Right ventricle myocardium superior (tissue), 1 donor: ENCODE measurements around the gene WASF3. TPM values are rescaled to one million over a fixed set of nuclear protein-coding genes. Genes with fewer than 3 reads are reported as not detected.
A peak's percentile ranks its signal among the peaks of the same experiment; 100 is the strongest.

Experiments used
- ATAC-seq: fragments of 200-7000 bp; cut with Tn5 transposase; one replicate; pipeline ENCODE4 v1.9.1; 2020; ENCODE audit warnings: mild to moderate bottlenecking; ENCODE audit not compliant: poor library complexity
- DNase-seq: peaks from one replicate; pipeline ENCODE4 v3.0.0-alpha.2; 2020
- intact Hi-C: fragments of 100-400 bp; cut with DNase I; formaldehyde crosslinking; loops from one replicate; pipeline ENCODE4 v1.11.2; 2022
- long read RNA-seq: library from polyadenylated mRNA; unstranded; transcript quantifications from one replicate; pipeline ENCODE4 v2.0.0, GENCODE V29; 2021
- total RNA-seq: library from RNA; stranded (reverse); fragmentation: NEBNext Ultra II Directional; extraction: Animal tissue kit (Norgen Biotek cat#: 25700); gene quantifications from one replicate; pipeline ENCODE4 v1.2.1, GENCODE V29; 2021
- donor health status: DM: no; HTN: yes; CAD: no; lungs with severe emphysema.

Gene WASF3, protein sequence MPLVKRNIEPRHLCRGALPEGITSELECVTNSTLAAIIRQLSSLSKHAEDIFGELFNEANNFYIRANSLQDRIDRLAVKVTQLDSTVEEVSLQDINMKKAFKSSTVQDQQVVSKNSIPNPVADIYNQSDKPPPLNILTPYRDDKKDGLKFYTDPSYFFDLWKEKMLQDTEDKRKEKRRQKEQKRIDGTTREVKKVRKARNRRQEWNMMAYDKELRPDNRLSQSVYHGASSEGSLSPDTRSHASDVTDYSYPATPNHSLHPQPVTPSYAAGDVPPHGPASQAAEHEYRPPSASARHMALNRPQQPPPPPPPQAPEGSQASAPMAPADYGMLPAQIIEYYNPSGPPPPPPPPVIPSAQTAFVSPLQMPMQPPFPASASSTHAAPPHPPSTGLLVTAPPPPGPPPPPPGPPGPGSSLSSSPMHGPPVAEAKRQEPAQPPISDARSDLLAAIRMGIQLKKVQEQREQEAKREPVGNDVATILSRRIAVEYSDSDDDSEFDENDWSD
- total RNA-seq, result 10.5 TPM
- long read RNA-seq, full-length matches to known transcripts, result 1 of 2 reads
- long read RNA-seq, partial matches to known transcripts, result 1 of 2 reads
- long read RNA-seq, other reads (novel, unspliced or antisense), result 0 of 2 reads

DNA sequence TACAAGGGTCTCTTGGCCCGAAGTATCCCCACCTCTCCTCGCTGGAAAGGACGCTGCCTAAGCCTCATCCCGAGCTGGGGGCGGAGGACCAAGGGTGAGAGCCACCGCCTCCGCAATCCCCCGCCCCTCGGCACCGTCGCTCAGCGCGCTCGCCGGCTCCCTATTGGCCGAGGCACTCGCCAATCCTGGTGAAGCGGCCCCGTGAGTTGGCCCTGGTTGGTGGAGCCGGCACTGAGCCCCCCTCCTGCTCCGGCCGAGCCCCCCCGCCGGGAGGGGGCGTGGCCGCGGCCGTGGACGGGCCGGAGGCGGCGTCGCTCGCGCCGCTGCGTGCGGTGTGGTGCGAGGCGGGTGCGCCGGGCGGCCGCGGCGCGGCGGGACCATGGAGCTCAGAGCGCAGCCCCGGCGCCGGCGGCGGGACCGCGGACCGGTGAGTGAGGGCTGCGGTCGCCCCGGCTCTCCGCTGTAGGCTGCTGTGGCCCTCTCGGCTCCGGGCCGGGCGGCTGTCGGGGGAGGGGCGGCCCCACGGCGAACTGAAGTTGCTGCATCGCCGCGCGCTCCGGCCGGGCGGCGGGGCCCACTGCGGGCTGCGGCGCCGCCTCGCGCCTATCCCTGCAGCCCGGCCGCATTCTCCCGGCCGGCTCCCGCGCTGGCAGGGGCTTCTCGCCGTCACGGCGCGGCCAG is at the start of gene WASF3:
WASF3 (plus strand) TSS at position 291 of the 681 bp plus-strand sequence. CDS start 84,588 bp downstream, outside the sequence.
- intact Hi-C loops, result no loop called here
- DNase-seq (peak; percentile 96), ATAC-seq (peak; percentile 98)

DNA sequence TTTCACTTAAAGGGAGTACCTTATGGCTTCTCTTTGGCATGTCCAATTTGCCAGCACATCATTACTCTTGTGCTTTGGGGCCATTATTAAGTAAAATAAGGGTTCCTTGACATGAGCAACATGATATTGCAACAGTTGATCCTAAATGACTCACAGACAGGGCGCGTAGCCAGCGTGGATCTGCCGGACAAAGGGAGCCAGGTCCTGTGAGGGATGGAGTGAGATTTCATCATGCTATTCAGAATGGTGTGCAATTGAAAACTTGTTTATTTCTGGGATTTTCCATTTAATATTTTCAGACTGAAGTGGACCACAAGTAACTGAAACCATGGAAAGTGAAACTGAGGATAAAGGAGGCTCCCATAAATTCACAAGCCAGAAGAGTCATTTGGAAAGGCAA is 48.6 kb upstream of the WASF3 start:
- DNase-seq (peak; percentile 92), ATAC-seq (peak; percentile 95)
- intact Hi-C loops, result no loop called here

DNA sequence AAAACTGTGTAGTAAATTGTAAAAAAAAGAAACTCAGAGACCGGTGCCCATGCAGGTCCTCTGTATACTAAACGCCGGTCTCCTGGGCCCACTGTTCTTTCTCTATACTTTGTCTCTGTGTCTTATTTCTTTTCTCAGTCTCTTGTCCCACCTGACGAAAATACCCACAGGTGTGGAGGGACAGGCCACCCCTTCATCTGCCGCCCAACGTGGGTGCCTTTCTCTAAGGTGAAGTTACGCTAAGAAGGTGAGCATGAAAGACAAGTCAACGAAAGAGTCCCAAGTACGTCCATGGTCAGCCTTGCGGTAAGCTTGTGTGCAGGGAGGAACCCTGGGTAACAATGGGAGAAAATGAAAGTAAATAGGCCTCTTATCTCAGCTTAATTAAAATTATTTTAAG is 48.0 kb upstream of the WASF3 start:
- ATAC-seq (no peak), DNase-seq (no peak)
- intact Hi-C loops, result no loop called here

DNA sequence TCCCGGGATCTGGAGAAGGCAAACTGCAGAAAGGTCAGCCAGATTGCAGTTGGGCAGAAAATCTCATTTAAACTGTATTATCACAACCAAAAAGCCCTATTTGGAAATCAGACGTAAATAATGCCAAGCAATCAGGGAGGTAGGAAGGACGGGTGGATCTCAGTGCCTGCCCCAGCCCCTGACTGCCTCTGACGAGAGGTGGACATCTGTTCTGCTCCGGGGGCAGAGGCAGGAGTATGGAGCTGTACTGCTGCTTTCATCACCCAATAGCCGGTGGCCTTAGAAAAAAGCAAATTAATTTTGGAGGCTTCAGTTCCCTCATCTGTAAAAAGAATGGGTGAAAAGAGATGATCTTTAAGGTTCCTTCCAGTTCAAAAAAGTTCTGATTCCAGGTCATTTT is 43.6 kb upstream of the WASF3 start:
- ATAC-seq, result no peak
- no peak for DNase-seq
- intact Hi-C loops, result no loop called here

DNA sequence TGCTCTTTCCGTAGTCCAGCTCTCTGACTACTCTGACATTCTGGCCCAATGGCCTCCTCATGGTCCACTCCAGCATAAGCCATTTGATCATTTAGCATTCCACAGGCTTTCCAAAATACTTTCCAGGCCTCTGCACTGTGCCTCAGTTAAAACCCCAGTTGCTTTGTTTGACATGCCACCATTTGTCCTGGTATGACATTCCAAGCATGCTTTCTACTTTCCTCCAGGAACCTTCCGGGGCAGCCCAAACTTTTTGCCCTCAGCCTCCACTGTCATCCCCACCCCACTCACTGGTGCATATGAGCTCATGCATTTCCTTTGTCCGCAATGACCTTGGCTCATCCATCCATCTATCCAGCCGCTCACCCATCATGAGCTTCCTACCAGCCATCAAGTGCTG is 41.8 kb upstream of the WASF3 start:
- ATAC-seq, result no peak
- no peak for DNase-seq
- intact Hi-C loops, result no loop called here

DNA sequence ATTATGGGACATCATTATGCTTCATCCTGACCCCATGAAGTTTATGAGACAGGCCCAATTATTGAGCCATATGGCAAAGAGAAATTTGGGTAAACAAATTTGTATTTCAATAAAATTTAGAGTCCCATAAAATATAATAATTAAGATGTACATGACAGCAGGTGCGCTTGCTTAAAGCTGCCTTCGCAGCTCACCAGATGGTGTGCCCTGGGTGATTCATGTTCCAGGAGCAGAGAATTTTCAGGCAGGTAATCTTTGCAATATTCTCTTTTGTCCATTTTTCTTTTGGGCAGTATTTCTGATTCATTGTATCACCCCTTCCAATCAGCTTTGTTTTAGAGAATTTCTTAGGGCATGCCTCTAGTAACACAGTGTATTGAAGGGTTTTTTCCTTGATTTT is 39.5 kb upstream of the WASF3 start:
- intact Hi-C loops, result no loop called here
- no peak for DNase-seq
- no peak for ATAC-seq

DNA sequence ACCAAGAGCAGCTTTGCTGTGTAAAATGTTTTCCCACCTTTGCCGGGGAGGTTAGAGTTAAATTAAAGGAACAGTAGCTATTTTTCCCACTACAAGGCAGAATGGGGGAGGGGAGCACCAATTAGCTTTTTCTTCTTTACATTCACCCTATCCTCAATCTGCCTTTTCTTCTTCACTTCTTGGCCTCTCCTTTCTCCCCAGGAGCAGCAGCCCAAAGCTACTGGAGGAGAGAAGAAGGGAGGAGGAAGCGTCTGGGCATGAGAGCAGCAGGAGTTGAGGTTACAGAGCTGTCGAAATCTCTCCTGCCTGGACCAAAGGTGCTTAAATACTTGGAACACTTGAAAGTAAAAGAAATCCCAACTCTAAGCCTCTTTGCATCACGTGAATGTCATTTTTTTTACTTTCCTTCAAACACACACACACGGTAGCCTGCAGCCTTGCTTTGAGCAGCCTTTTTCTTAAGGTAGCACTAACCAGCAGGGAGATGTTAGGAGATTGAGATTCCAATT is 39.0 kb upstream of the WASF3 start:
- no peak for DNase-seq
- intact Hi-C loops, result no loop called here
- ATAC-seq, result no peak

DNA sequence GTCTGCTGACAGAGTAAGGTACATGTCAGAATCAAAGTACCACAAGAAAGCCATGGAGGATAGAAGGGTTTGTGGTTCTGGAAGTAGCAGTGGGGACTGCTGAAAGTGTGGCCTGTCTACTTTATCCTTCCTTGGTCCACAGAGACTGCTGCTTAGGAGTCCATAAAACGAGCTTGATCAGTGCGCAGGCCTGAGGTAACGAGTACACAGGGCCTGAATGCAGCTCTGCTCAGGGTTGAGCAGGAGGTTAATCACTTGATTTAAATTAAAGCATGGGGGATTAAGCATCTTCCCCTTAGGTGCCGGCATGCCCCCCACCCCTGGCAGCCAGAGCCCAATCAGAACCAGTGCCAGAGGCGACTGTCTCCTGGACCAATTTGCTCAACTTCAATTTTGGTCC is 34.9 kb upstream of the WASF3 start:
- no peak for ATAC-seq
- intact Hi-C loops, result no loop called here
- DNase-seq, result no peak

DNA sequence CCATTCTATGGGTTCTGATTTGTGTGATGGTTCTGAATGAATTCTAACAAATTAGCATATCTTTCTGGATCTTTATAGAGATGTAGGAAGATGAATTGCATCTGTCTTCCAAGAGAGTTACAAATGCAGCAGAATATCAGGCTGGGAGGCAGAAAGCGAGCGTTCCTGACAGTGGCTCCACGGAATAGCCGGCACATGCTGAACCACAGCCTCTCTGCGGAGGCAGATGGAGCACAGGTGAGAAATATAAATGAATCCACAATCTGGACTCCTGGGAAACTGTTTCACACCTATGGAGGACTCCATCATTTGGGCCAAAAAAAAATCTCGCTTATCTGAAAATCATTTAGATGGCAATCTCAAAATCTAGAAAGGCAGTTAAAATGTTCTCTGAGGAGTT is 34.5 kb upstream of the WASF3 start:
- no peak for ATAC-seq
- no peak for DNase-seq
- intact Hi-C loops, result no loop called here

DNA sequence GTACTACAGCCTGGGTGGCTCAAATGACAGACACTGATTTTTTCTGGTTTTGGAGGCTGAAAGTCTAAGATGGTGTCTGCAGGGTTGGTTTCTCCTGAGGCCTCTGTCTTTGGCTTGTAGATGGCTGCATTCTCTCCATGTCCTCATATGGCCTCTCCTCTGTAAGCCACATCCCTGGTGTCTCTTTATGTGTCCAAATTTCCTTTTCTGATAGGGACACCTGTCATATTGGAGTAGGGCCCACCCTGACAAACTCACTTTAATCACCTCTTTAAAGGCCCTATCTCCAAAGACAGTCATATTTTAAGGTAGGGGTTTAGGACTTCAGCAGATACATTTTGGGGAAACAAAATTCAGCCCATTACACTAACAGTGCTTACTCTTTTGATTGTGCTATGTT is 32.0 kb upstream of the WASF3 start:
- DNase-seq (no peak), ATAC-seq (no peak)
- intact Hi-C loops, result no loop called here

DNA sequence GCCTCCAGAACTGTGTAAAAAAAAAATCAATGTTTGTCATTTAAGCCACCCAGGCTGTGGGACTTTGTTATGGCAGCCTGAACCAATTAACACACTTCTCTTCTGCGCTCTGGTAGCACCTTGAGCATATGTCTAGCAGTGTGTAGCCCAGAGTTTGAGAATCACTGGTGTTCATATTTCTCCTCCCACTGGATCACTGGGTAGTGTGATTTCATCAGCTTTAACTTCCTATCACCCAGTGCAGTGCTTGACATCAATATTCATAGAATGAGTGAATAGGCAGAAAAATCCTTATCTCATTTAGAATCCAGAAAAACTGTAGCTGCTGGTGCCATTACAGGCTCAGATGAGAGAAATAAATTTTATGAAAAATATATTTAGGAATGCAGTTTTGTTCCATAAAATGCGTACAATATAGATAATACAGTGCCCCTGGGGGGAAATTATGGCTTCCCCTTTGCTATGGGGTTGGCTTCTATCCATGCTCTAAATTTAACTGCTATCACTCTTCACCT is 30.7 kb upstream of the WASF3 start:
- DNase-seq, result no peak
- intact Hi-C loops, result no loop called here
- no peak for ATAC-seq

DNA sequence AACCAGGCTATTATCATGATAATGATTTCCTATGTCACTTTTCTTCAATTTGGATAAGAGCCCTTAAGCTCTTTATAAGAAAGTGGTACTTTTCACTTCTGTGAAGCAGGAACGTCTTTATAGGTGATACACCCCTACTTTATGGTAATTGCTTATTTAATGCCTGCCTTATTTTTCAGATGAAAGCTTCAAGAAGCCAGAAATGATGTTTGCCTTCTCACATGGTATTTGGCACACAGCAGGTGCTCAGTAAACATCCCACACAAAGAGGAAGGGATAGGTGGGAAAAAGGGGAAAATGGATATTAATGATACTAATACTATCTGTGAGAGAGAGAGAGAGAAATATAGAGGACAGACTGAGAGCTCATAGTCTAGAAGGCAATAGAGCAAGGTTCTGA is 29.0 kb upstream of the WASF3 start:
- ATAC-seq (no peak), DNase-seq (no peak)
- intact Hi-C loops, result no loop called here

DNA sequence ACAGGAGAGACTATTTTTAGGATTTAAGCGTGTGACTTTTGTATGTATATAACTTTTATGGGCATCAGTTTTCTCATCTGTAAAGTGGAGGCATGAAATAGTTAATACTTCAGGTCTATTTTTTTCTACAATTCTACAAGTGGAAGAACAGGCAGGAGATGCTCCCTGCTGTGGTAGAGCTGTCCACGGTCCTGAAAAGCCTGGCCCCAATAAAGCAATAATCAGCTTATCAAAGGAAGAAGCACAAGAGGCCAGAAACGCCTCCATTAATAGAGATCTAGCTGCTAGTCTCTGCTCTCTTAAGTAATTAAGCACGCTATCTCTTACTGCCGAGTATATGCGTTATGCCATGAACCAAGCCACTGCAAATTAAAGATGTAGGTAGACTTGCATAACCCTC is 28.0 kb upstream of the WASF3 start:
- intact Hi-C loops, result no loop called here
- ATAC-seq, result no peak
- no peak for DNase-seq

DNA sequence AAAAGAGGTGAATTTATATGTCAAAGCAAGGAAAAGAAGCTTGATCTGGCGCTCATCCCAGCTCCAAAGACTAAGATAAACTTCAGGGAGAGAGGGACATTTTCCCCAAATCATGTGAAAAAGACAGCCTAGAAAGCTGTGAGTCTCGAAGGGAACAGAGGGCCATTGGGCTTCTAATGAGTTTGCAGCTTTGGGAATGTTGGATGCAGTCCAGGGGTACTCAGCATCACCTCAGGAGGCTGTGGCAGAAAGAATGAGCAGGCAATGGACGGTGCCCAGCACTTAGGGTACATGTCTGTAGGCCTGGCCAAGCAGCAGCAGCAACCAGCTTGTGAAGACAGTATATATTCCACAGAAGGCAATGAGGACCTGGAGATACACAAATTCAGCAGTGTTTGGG is 25.7 kb upstream of the WASF3 start:
- intact Hi-C loops, result no loop called here
- no peak for DNase-seq
- ATAC-seq, result no peak

DNA sequence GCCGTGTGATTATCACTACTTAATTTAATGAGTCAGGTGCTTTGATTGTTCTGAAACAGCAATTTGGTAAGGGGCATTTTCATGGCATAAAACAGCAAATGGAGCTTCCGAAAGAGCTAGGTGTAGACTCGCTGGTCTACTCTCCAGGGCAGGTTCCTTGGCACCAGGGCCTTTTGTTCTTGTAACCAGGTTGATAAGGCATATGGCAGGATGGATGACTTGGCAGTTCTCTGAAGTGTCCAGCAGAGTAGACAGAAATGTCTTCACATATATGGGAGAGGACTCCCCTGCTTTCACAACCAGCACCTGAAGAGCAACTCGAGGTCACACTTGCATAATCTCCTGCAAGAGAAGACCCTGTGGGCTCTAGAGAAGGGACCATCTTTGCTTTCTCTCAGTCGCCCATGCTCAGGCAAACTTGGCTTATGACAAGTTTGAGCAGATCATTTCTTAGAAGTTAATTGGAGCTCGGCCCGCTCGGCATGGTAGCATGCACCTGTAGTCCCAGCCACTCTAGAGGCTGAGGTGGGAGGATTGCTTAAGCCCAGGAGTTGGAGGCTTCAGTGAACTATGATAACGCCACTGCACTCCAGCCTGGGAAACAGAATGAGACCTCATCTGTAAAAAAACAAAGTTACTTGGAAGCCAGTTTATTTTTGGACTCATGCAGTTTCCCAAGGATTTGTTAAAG is 23.3 kb upstream of the WASF3 start:
- intact Hi-C loops, result no loop called here
- no peak for ATAC-seq
- DNase-seq, result no peak

DNA sequence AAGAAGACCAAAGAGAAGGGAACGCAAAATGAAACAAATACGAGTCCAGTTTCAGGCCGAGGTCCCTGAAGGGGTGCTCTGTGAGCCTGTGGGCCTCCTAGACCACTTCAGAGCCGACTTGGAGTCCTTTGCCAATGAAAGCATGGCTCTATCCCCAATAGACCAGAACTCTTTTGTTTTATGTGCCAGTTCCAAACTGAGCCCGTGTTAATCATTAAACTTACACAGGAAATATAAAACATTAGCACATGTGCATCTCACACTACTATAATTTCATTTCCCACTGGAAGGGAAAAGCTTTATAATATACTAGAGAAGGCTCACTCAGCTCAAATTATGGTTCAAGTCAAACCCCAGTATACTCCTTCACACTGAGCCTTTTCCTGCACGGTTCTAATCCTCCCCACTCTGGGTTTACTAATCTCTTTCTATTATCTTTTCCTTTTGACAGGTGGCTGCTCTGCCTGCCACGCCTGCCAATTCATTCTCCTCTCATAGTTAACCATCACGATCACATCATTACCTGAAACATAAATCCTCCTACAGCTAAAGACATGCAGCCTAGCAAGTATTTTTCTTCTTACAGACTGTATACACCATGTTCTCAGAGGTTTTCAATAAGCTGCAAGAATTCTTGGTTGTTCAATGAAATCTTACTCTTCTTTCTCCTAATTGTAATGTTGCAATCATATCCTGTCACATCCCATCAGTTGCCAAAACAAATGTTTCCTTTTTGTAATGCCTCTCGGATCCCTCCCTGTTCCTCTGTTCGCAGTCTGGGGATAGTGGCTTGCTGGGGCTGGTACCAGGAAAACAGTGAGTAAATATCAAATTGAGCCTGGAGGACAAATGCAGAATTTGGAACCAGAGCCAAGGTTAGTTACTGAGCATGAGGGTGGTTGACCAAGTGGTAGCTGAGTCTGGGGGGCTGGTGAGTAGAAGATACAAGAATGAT is 18.8 kb upstream of the WASF3 start:
- intact Hi-C loops, result no loop called here
- ATAC-seq (peak; percentile 73), DNase-seq (no peak)

DNA sequence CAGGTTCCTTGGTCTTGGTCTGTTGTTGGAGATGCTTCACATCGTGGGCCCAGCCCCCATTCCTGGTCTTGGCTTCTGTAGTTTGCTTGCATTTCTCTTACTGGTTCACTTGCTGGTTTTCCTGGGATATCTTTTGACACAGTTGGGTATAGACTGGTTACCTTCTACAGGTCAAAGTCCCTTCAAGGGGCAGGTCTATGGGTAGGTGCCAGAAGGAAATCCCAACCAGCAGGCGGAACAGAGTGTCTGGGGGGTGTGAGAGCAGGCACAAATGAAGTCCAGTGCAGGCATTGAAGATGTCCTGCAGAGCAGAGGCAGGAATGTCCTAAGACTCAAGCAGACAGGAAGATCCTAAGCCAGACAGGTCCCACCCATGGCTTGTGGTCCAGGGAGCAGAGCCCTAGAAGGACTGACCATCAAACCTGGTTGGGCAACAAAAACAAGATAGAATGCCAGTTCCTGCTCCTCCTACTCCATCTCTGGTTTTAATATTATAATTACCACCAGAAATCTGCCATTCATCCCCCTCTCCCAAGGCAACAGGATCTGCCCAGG is 17.7 kb upstream of the WASF3 start:
- DNase-seq (no peak), ATAC-seq (no peak)
- intact Hi-C loops, result no loop called here

DNA sequence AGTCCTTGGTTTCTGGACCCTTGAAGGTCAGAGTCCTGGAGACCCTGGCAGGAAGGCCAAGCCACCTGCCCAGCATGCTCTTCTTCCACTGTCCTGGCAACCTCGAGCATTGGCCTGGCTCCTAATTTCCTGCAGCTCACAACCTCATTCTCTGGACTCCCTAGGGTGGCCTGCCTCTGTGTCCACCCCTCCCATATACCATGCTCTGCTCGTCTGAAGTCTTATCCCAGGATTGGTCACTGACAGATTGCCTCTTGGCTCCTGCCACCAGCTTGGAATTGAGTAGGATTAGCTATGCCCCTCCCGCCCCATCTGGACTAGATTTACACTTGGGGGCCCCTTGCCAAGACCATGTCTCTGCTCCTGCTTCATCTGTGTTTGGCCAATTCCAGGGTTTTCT is 17.1 kb upstream of the WASF3 start:
- ATAC-seq, result peak; percentile 27
- intact Hi-C loops, result no loop called here
- no peak for DNase-seq
